ENCODE data around the gene ERG.

GRCh38 chr21:38454161-38454560, 44.1 kb downstream of the ERG start:
- TF ChIP-seq CTCF (IDR thresholded peaks at IDR 0.05) (no peak), POLR2AphosphoS5 (IDR thresholded peaks at IDR 0.05) (no peak), POLR2A (IDR thresholded peaks at IDR 0.05; ENCODE audit: low read depth) (no peak), EP300 (IDR thresholded peaks at IDR 0.05) (no peak)

Data from esophagus muscularis mucosa (tissue), 4 donors.